Trophoblast cell (in vitro differentiated cells and primary cell): ENCODE measurements around the gene PAQR8.

Experiments
- DNase-seq, 2 donors: peaks; one replicate each; pipeline ENCODE4 v3.0.0-alpha.2; 2016
- H2AFZ ChIP-seq: 2 replicates; pipeline ENCODE4 v1.6.1; 2013; ENCODE audit warnings: low read length, moderate library complexity, mild to moderate bottlenecking; ENCODE audit not compliant: insufficient read depth, poor library complexity
- H2AK5ac ChIP-seq: 2 replicates; pipeline ENCODE4 v1.6.1; 2013; ENCODE audit warnings: mild to moderate bottlenecking, low read length
- H2BK120ac ChIP-seq: 2 replicates; pipeline ENCODE4 v1.6.1; 2013; ENCODE audit warnings: low read length, mild to moderate bottlenecking, moderate library complexity; ENCODE audit not compliant: insufficient read depth, poor library complexity
- H2BK12ac ChIP-seq: 2 replicates; pipeline ENCODE4 v1.6.1; 2013; ENCODE audit warnings: mild to moderate bottlenecking, low read length, moderate library complexity
- H2BK5ac ChIP-seq: 2 replicates; pipeline ENCODE4 v1.6.1; 2013; ENCODE audit warnings: low read length, low read depth, moderate library complexity, mild to moderate bottlenecking; ENCODE audit not compliant: poor library complexity
- H3K14ac ChIP-seq: 2 replicates; pipeline ENCODE4 v1.6.1; 2013; ENCODE audit warnings: mild to moderate bottlenecking, low read length
- H3K18ac ChIP-seq: 2 replicates; pipeline ENCODE4 v1.6.1; 2013; ENCODE audit warnings: mild to moderate bottlenecking, low read length
- H3K23ac ChIP-seq: 2 replicates; pipeline ENCODE4 v1.6.1; 2013; ENCODE audit warnings: low read length
- H3K27ac ChIP-seq: 2 replicates; pipeline ENCODE4 v1.5.1; 2013; ENCODE audit warnings: low read depth, mild to moderate bottlenecking, inconsistent platforms, low read length, moderate library complexity
- H3K27me3 ChIP-seq: 2 replicates; pipeline ENCODE4 v1.6.1; 2013; ENCODE audit warnings: inconsistent platforms, mild to moderate bottlenecking, low read length, moderate library complexity; ENCODE audit not compliant: insufficient read depth
- H3K36me3 ChIP-seq, 2 experiments: 1 replicate in 1 of 2; 2 replicates in 1 of 2; pipeline ENCODE4 v1.6.1; 2013; ENCODE audit warnings: low read length in 2 of 2, mild to moderate bottlenecking in 2 of 2, moderate library complexity in 1 of 2; ENCODE audit not compliant: insufficient read depth in 2 of 2, control insufficient read depth in 1 of 2
- H3K4ac ChIP-seq: 2 replicates; pipeline ENCODE4 v1.6.1; 2013; ENCODE audit warnings: low read depth, mild to moderate bottlenecking, low read length, moderate library complexity
- H3K4me1 ChIP-seq, 2 experiments: 1 replicate in 1 of 2; 2 replicates in 1 of 2; pipeline ENCODE4 v1.6.1; 2013; ENCODE audit warnings: low read length in 2 of 2, mild to moderate bottlenecking in 2 of 2, moderate library complexity in 1 of 2; ENCODE audit not compliant: insufficient read depth in 2 of 2, control insufficient read depth in 1 of 2
- H3K4me2 ChIP-seq: 2 replicates; pipeline ENCODE4 v1.6.1; 2013; ENCODE audit warnings: inconsistent platforms, mild to moderate bottlenecking, low read length, moderate library complexity
- H3K4me3 ChIP-seq: 2 replicates; pipeline ENCODE4 v1.5.1; 2013; ENCODE audit warnings: mild to moderate bottlenecking, low read depth, low read length, inconsistent platforms
- H3K79me1 ChIP-seq: one replicate; pipeline ENCODE4 v1.6.1; 2013; ENCODE audit warnings: low read length
- H3K79me2 ChIP-seq: 2 replicates; pipeline ENCODE4 v1.6.1; 2013; ENCODE audit warnings: low read length, mild to moderate bottlenecking; ENCODE audit not compliant: control insufficient read depth, insufficient read depth, poor library complexity
- H3K9ac ChIP-seq: 2 replicates; pipeline ENCODE4 v1.6.1; 2013; ENCODE audit warnings: mild to moderate bottlenecking, low read length
- H3K9me3 ChIP-seq: 2 replicates; pipeline ENCODE4 v1.6.1; 2013; ENCODE audit warnings: low read depth, mild to moderate bottlenecking, control low read depth, inconsistent platforms, low read length; ENCODE audit not compliant: insufficient read depth
- H4K12ac ChIP-seq: 2 replicates; pipeline ENCODE4 v1.6.1; 2013; ENCODE audit warnings: low read depth, mild to moderate bottlenecking, low read length, moderate library complexity
- H4K8ac ChIP-seq: 2 replicates; pipeline ENCODE4 v1.6.1; 2013; ENCODE audit warnings: low read depth, mild to moderate bottlenecking, low read length, moderate library complexity
- H4K91ac ChIP-seq: one replicate; pipeline ENCODE4 v1.6.1; 2013; ENCODE audit warnings: low read depth, mild to moderate bottlenecking, low read length, moderate library complexity
- WGBS: extraction: QIAGEN DNeasy Blood & Tissue Kit; methylation state at CpG from one replicate; pipeline ENCODE4 v1.1.7; 2013; ENCODE audit warnings: missing lambda C conversion rate; ENCODE audit not compliant: insufficient read length, insufficient coverage; ENCODE audit errors: extremely low coverage; 5-methylcytosine and 5-hydroxymethylcytosine counted together

Gene PAQR8

DNA sequence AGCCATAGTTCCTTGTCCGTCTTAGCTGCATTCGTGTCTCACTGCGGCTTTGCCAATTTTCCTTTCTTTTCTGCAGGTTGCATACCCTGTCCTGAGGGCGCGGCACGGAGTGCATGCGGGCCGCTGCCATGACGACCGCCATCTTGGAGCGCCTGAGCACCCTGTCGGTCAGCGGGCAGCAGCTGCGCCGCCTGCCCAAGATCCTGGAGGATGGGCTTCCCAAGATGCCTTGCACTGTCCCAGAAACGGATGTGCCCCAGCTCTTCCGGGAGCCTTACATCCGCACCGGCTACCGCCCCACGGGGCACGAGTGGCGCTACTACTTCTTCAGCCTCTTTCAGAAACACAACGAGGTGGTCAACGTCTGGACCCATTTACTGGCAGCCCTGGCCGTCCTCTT is 41.1 kb downstream of the PAQR8 start:
- Histone ChIP-seq H3K14ac (no peak overlapping the region), H3K23ac (no peak overlapping the region), H2AK5ac (no peak overlapping the region), H3K79me1 (no peaks in the 10 kb centered on the region), H2BK12ac (no peak overlapping the region), H4K8ac (no peak overlapping the region), H4K91ac (no peak overlapping the region), H3K79me2 (no peaks in the 10 kb centered on the region), H3K27me3 (no peaks in the 10 kb centered on the region), H3K18ac (no peak overlapping the region), H3K4ac (no peak overlapping the region), H3K4me1 (no peaks in the 10 kb centered on the region), H3K36me3 (peaks cover 24 to 29% of the 10 kb centered on the region in 2 experiments), H2AFZ (no peak overlapping the region), H3K4me2 (no peak overlapping the region), H3K27ac (no peak overlapping the region), H3K9me3 (no peaks in the 10 kb centered on the region), H3K4me3 (no peak overlapping the region), H2BK5ac (no peak overlapping the region), H4K12ac (no peak overlapping the region), H2BK120ac (no peak overlapping the region), H3K9ac (no peak overlapping the region)
- no CpG with 5 or more reads among the region's 26 CpGs for WGBS
- no peak for DNase-seq

GRCh38 chr6:52403627-52404026 is 41.7 kb downstream of the PAQR8 start:
- no peaks in the 10 kb centered on the region for H3K27me3 ChIP-seq
- H2AFZ ChIP-seq = no peak overlapping the region
- no peaks in the 10 kb centered on the region for H3K79me2 ChIP-seq
- no peak overlapping the region for H2BK5ac ChIP-seq
- H3K9ac ChIP-seq = no peak overlapping the region
- no peak overlapping the region for H2AK5ac ChIP-seq
- no peaks in the 10 kb centered on the region for H3K79me1 ChIP-seq
- H3K14ac ChIP-seq = no peak overlapping the region
- H3K4ac ChIP-seq = no peak overlapping the region
- WGBS = no CpG with 5 or more reads among the region's 9 CpGs
- no peak overlapping the region for H4K8ac ChIP-seq
- no peak overlapping the region for H2BK120ac ChIP-seq
- H3K4me2 ChIP-seq = no peak overlapping the region
- DNase-seq = peak; percentile 22 to 32
- no peaks in the 10 kb centered on the region for H3K4me1 ChIP-seq
- H4K12ac ChIP-seq = no peak overlapping the region
- H3K27ac ChIP-seq = no peak overlapping the region
- no peak overlapping the region for H3K4me3 ChIP-seq
- H2BK12ac ChIP-seq = no peak overlapping the region
- H4K91ac ChIP-seq = no peak overlapping the region
- no peak overlapping the region for H3K18ac ChIP-seq
- H3K9me3 ChIP-seq = no peaks in the 10 kb centered on the region
- no peak overlapping the region for H3K23ac ChIP-seq
- H3K36me3 ChIP-seq = peaks cover 24 to 32% of the 10 kb centered on the region in 2 experiments

- Histone ChIP-seq H2AFZ (no peak overlapping the region), H4K91ac (no peak overlapping the region), H3K36me3 (peaks cover 24 to 34% of the 10 kb centered on the region in 2 experiments), H2BK12ac (no peak overlapping the region), H3K9ac (no peak overlapping the region), H2AK5ac (no peak overlapping the region), H3K4me2 (no peak overlapping the region), H3K79me1 (no peaks in the 10 kb centered on the region), H2BK5ac (no peak overlapping the region), H3K4me3 (no peak overlapping the region), H3K18ac (no peak overlapping the region), H3K27ac (no peak overlapping the region), H3K27me3 (no peaks in the 10 kb centered on the region), H2BK120ac (no peak overlapping the region), H4K8ac (no peak overlapping the region), H4K12ac (no peak overlapping the region), H3K79me2 (no peaks in the 10 kb centered on the region), H3K23ac (no peak overlapping the region), H3K9me3 (no peaks in the 10 kb centered on the region), H3K4ac (no peak overlapping the region), H3K4me1 (peaks cover 0 to under 1% of the 10 kb centered on the region in 2 experiments), H3K14ac (no peak overlapping the region)
- no peak for DNase-seq
- WGBS = no CpG with 5 or more reads among the region's 1 CpG
These were observed 43.3 kb downstream of the PAQR8 start for GRCh38 chr6:52405243-52405642.

GRCh38 chr6:52407467-52407866 is 45.5 kb downstream of the PAQR8 start:
- H3K4me2 ChIP-seq = no peak overlapping the region
- H3K9ac ChIP-seq = no peak overlapping the region
- H3K4me3 ChIP-seq = no peak overlapping the region
- no peak overlapping the region for H4K8ac ChIP-seq
- peaks cover 5 to 11% of the 10 kb centered on the region in 2 experiments for H3K4me1 ChIP-seq
- H3K18ac ChIP-seq = no peak overlapping the region
- H3K4ac ChIP-seq = no peak overlapping the region
- peaks cover 24 to 34% of the 10 kb centered on the region in 2 experiments for H3K36me3 ChIP-seq
- H3K79me1 ChIP-seq = no peaks in the 10 kb centered on the region
- H3K27ac ChIP-seq = no peak overlapping the region
- H3K79me2 ChIP-seq = no peaks in the 10 kb centered on the region
- no peak overlapping the region for H3K14ac ChIP-seq
- no peak overlapping the region for H2AFZ ChIP-seq
- H2AK5ac ChIP-seq = no peak overlapping the region
- no peak overlapping the region for H2BK12ac ChIP-seq
- no peaks in the 10 kb centered on the region for H3K9me3 ChIP-seq
- peak in 1 of 2 donors; percentile 74 for DNase-seq
- H3K23ac ChIP-seq = no peak overlapping the region
- no peaks in the 10 kb centered on the region for H3K27me3 ChIP-seq
- H2BK5ac ChIP-seq = no peak overlapping the region
- H2BK120ac ChIP-seq = no peak overlapping the region
- no peak overlapping the region for H4K12ac ChIP-seq
- H4K91ac ChIP-seq = no peak overlapping the region
